ENCODE measurements around the gene INPP5B. TPM values are rescaled to one million over a fixed set of nuclear protein-coding genes. Genes with fewer than 3 reads are reported as not detected.
A peak's percentile ranks its signal among the peaks of the same experiment; 100 is the strongest.

Gene INPP5B
- total and polyA plus RNA-seq, 2 of the 13 experiments (the other 11 are each of a cell fraction or from before 2014, with no cell fraction given): 9.0 to 9.8 TPM

- intact Hi-C loops (cut with micrococcal nuclease; ENCODE audit: unreplicated experiment): loop anchor here (1.0 kb wide), 2 partner anchors 48 to 52 kb away; partner anchors contain the start of gene C1orf122
- no peaks in the 10 kb centered on the region for H4K20me1 ChIP-seq (ENCODE audit: insufficient read depth, low read length)
- in situ Hi-C loops (cut with HindIII; ENCODE audit: extremely low pct_ligation_motif_present, low pct_unique_long_range_greater_than_20kb): loop anchor here (5.0 kb wide), 1 partner anchor 47 kb away; no protein-coding TSS in a partner anchor
- peak within 1 kb of the TSS; percentile 92 to 99 (median 99) for H3K4me3 ChIP-seq (replicated peaks in 1 of 3; ENCODE audit: insufficient read depth in 1 of 3, low read depth in 2 of 3, low read length in 3 of 3)
- POLR2A ChIA-PET: interaction anchor here (0.7 to 1.6 kb wide), 16 partner anchors 9 to 384 kb away, joined by 3 to 19 read pairs (median 4); partner anchors contain the start of genes C1orf122, CDCA8, GNL2 and YRDC
- H3K79me2 ChIP-seq (ENCODE audit: insufficient read depth, low read length): peaks cover 19% of the 10 kb centered on the region
- TSS peak; percentile 95 for BruUV-seq (replicated peaks)
- H3K36me3 ChIP-seq (replicated peaks in 1 of 2; ENCODE audit: control insufficient read depth in 1 of 2, insufficient read depth in 2 of 2, low read length in 2 of 2): peaks cover 3 to 8% of the 10 kb centered on the region in 2 experiments; a peak in 4 of 5 replicates
- FAIRE-seq (peak; percentile 55), ATAC-seq (peak; percentile 98), DNase-seq (ENCODE audit: low spot score) (peak; percentile 95)
- H3K4me1 ChIP-seq (ENCODE audit: insufficient read depth, low read length): peaks cover 27% of the 10 kb centered on the region
- peak within 1 kb of the TSS; percentile 95 for H3K4me2 ChIP-seq (ENCODE audit: low read depth, low read length)
- CTCF ChIA-PET (ENCODE audit: low intra/inter-chr PET ratio, low total read pairs): interaction anchor here (0.8 kb wide), 1 partner anchor 49 kb away, joined by 6 read pairs; no protein-coding TSS in a partner anchor
- H3K9me3 ChIP-seq (ENCODE audit: low read length): no peaks in the 10 kb centered on the region
- peaks cover 0 to 5% of the 10 kb centered on the region in 2 experiments; a peak in 2 of 5 replicates for H3K27me3 ChIP-seq (ENCODE audit: control insufficient read depth in 1 of 2, insufficient read depth in 2 of 2, low read length in 2 of 2)
- H2AFZ ChIP-seq (ENCODE audit: low read length): no peak within 1 kb of the TSS
- WGBS (ENCODE audit: low lambda C conversion rate): 0% methylated on average over 16 of the region's 61 CpGs
- peak within 1 kb of the TSS; percentile 84 for H3K9ac ChIP-seq (ENCODE audit: insufficient read depth, low read depth, low read length)
- peak within 1 kb of the TSS; percentile 81 for H3K27ac ChIP-seq (ENCODE audit: extremely low read length, insufficient read depth, low read length)
- TF ChIP-seq TOPORS (CRISPR knock-in tag; IDR thresholded peaks at IDR 0.05) (no peak), NFKBIZ (CRISPR knock-in tag; IDR thresholded peaks at IDR 0.05) (no peak), THAP9 (CRISPR knock-in tag; IDR thresholded peaks at IDR 0.05; ENCODE audit: borderline replicate concordance) (peak; percentile 72; the same call in 1 of the 2 replicates), SIN3A (IDR thresholded peaks at IDR 0.05; ENCODE audit: borderline replicate concordance, low read depth, low read length) (peak; percentile 15; the same call in 1 of the 2 replicates), SPEN (CRISPR knock-in tag; IDR thresholded peaks at IDR 0.05; ENCODE audit: low read depth) (peak; percentile 29), SOX6 (IDR thresholded peaks at IDR 0.05) (no peak), SOX6 (CRISPR knock-in tag; IDR thresholded peaks at IDR 0.05) (peak; percentile 36), MLLT10 (CRISPR knock-in tag; IDR thresholded peaks at IDR 0.05) (no peak), SMAD3 (CRISPR knock-in tag; IDR thresholded peaks at IDR 0.05) (peak; percentile 16; the same call in 1 of the 2 replicates), NFE2L2 (IDR thresholded peaks at IDR 0.05; ENCODE audit: low read length) (no peak), ZNF780A (CRISPR knock-in tag; IDR thresholded peaks at IDR 0.05) (peak; percentile 50; the same call in 1 of the 2 replicates), CEBPG (CRISPR knock-in tag; IDR thresholded peaks at IDR 0.05) (no peak; the same call in 1 of the 2 replicates), NFAT5 (CRISPR knock-in tag; IDR thresholded peaks at IDR 0.05) (peak; percentile 68; the same call in 1 of the 2 replicates)
Measured at GRCh38 chr1:37859507-37860345, 87.1 kb downstream of the INPP5B start, which contains the start of gene MTF1. Gene MTF1 (minus strand): TSS chr1:37859592. CDS start chr1:37857658, 1,934 bp downstream.
